ENCODE measurements around the gene TBCK.

- TF ChIP-seq POLR2AphosphoS5 (IDR thresholded peaks at IDR 0.05; ENCODE audit: low read depth, low read length) (no peak), SIN3A (IDR thresholded peaks at IDR 0.05; ENCODE audit: borderline replicate concordance, insufficient read depth, low read length) (no peak), REST (IDR thresholded peaks at IDR 0.05; ENCODE audit: insufficient read depth in 1 of 2, low read depth in 2 of 2, low read length in 2 of 2) (no peak)
Measured at GRCh38 chr4:106338671-106339070, 22.7 kb upstream of the TBCK start.
